ENCODE results near the gene LIX1L.

The LIX1L gene

GRCh38 chr1:145963265-145964019 is 5.6 kb upstream of the LIX1L start:
- peak; percentile 45 for DNase-seq (ENCODE audit: low read depth)

GRCh38 chr1:145962157-145963102 is 4.6 kb upstream of the LIX1L start:
- no peak for DNase-seq (ENCODE audit: low read depth)

- no peak for DNase-seq (ENCODE audit: low read depth)
Observed at GRCh38 chr1:145961425-145962156, 3.8 kb upstream of the LIX1L start.

GRCh38 chr1:145961109-145961424 is 3.2 kb upstream of the LIX1L start:
- no peak for DNase-seq (ENCODE audit: low read depth)

- DNase-seq (ENCODE audit: low read depth): peak; percentile 63
Observed at GRCh38 chr1:145960468-145961108, 2.8 kb upstream of the LIX1L start.

GRCh38 chr1:145959957-145960467 is 2.2 kb upstream of the LIX1L start:
- DNase-seq (ENCODE audit: low read depth): no peak

- no peak for DNase-seq (ENCODE audit: low read depth)
Observed at GRCh38 chr1:145959333-145959732, 1.5 kb upstream of the LIX1L start.

GRCh38 chr1:145958734-145959133 is 917 bp upstream of the LIX1L start:
- no peak for DNase-seq (ENCODE audit: low read depth)

- DNase-seq (ENCODE audit: low read depth): no peak
Observed at GRCh38 chr1:145956781-145957442, 905 bp downstream of the LIX1L start.

GRCh38 chr1:145956361-145956760 is 1.5 kb downstream of the LIX1L start:
- DNase-seq (ENCODE audit: low read depth): no peak

GRCh38 chr1:145955436-145955835 is 2.4 kb downstream of the LIX1L start:
- no peak for DNase-seq (ENCODE audit: low read depth)

- no peak for DNase-seq (ENCODE audit: low read depth)
Observed at GRCh38 chr1:145953861-145954260, 4.0 kb downstream of the LIX1L start.

- DNase-seq (ENCODE audit: low read depth): no peak
Observed at GRCh38 chr1:145952903-145953302, 4.9 kb downstream of the LIX1L start.

GRCh38 chr1:145951526-145951925 is 6.3 kb downstream of the LIX1L start:
- DNase-seq (ENCODE audit: low read depth): no peak

GRCh38 chr1:145949219-145949618 is 8.6 kb downstream of the LIX1L start:
- DNase-seq (ENCODE audit: low read depth): peak; percentile 50

- no peak for DNase-seq (ENCODE audit: low read depth)
Observed at GRCh38 chr1:145947551-145947950, 10.3 kb downstream of the LIX1L start.

GRCh38 chr1:145946477-145946986 is 11.3 kb downstream of the LIX1L start:
- DNase-seq (ENCODE audit: low read depth): no peak

- no peak for DNase-seq (ENCODE audit: low read depth)
Observed at GRCh38 chr1:145944532-145944931, 13.3 kb downstream of the LIX1L start.

- no peak for DNase-seq (ENCODE audit: low read depth)
Observed at GRCh38 chr1:145942871-145943270, 14.9 kb downstream of the LIX1L start.

GRCh38 chr1:145942405-145942804 is 15.4 kb downstream of the LIX1L start:
- no peak for DNase-seq (ENCODE audit: low read depth)

GRCh38 chr1:145937436-145937835 is 20.4 kb downstream of the LIX1L start:
- no peak for DNase-seq (ENCODE audit: low read depth)

All from iris pigment epithelial cell (primary cell).